Endometrial microvascular endothelial cells (primary cell): ENCODE measurements around the gene CMTM8. TPM values are rescaled to one million over a fixed set of nuclear protein-coding genes. Genes with fewer than 3 reads are reported as not detected.

Experiments
- in situ Hi-C: cut with HindIII; loops from 2 replicates; pipeline ENCODE4 v1.10.0; 2017; ENCODE audit warnings: low sequenced_read_pairs, low pct_unique_long_range_greater_than_20kb; ENCODE audit errors: inconsistent ontology term
- total RNA-seq: library from RNA; depleted of rRNA; stranded (reverse); fragments of >200 nt; gene quantifications from one replicate; pipeline ENCODE4 v1.2.3, GENCODE V29; 2015; ENCODE audit errors: inconsistent ontology term

Gene CMTM8
- total RNA-seq, 1 donor from 2014 or later, result 4.7 TPM

DNA sequence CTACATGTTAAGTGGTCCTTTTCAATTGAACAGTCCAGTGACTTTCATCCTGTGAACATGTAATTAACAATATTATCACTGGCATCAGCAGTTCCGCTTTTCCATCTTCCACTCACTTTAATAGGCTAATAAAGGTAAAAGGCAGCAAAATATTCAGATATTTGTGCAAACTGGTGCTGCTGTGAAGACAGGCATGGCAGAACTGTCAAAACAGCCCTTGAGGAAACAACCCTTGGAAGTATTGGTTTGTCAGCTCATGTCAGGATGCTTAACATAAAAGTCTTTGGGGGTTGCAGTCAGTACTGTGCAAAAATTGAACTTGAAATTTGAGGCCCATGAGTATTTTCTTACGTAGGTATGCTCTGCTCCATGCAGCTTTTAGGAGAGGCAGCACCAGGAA, 81.1 kb downstream of the CMTM8 start:
- in situ Hi-C loops, result no loop called here

DNA sequence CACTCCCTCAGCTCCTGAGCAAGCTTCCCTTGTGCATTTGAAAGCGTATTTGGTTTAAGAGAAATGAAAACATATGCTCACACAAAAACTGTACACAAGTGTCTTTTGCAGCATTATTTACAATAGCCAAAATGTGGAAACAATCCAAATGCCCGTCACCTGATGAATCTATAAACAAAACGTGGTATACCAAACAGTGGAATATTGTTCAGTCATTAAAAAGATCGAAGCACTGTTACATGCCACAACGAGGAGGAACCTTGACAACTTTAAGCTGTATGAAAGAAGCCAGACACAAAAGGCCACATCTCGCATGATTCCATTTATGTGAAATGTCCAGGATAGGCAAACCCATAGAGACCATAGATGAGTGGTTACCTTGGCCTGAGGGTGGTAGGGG, 81.6 kb downstream of the CMTM8 start:
- in situ Hi-C loops, result no loop called here

GRCh38 chr3:32321095-32321790, 82.8 kb downstream of the CMTM8 start:
- in situ Hi-C loops, result no loop called here

DNA sequence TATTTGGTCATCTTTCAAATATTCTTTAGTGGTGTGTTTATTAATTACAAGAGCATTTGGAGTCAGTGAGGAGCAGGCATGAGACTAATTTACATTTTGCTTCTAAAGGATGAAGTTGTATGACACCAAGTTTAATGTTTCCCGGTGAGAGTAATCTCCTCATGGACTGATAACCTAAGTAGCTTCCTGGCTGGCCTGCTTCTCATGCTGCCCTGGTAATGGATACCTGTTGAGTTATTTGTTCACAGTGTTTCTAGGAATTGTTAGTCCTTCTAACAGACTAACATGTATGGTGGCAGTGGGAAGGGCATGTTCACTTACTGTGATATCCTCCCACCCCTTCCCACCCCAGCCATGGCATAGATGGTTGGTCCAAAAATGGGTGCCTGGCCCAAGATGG, 83.8 kb downstream of the CMTM8 start:
- in situ Hi-C loops, result no loop called here

GRCh38 chr3:32323604-32324003, 85.1 kb downstream of the CMTM8 start:
- in situ Hi-C loops, result no loop called here

DNA sequence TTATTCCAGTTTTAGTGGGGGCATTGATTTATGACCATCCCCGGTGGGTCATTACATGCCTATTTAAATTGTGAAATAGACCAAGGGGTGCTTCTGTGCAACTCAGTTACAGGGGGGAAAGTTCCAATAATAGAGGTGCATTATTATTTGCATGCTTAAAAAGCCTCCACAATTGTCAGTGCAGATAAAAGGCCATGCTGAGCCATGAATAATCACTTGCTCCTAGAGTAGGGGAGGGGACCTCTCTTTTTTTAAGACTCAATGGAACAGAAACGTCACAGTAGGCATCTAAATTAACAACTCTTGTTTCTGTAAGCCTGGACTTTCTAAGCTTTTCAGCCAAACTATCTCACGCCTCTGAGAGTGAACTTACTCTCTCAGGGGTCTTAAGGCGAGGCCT, 86.7 kb downstream of the CMTM8 start:
- in situ Hi-C loops, result no loop called here

DNA sequence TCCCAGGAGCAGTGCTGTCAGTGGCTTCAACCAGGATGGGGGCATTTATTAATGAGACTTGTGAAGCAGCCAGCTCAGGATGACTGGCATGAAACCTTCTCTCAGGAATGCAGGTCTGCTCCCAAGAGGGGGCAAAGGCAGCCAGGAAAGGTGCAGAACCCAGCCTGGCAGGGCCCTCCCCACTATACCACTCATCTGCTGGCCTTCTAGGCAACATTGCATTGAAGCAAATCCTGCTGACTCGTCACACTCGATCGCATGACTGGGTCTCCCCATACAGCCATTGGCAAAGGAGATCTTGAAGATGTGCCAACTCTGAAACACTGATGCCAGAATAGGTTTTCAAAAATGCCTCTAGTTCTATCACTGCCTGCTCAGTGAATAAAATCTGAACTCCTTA, 87.4 kb downstream of the CMTM8 start:
- in situ Hi-C loops, result no loop called here

DNA sequence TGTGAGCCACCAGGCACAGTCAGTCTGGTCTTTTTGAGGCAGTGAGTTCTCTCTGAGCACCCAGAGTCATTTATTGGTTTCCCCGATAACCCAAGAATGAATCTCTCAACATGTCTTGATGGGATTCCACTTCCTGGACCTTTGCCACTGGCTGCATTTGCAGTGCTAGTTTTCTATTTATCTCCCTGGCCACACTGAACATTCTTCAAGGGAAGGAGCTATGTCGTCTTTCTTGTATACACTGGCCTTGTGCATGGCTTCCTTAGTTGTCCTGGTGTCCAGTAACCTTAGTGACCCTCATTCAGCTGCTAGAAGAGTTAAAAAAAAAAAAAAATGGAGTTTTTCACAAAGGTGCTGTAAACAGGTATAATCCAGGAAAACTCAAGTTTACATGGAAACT, 88.3 kb downstream of the CMTM8 start:
- in situ Hi-C loops, result no loop called here

GRCh38 chr3:32334675-32335074, 96.2 kb downstream of the CMTM8 start:
- in situ Hi-C loops, result no loop called here

- in situ Hi-C loops, result no loop called here
Measured at GRCh38 chr3:32335365-32336112, 97.1 kb downstream of the CMTM8 start.

DNA sequence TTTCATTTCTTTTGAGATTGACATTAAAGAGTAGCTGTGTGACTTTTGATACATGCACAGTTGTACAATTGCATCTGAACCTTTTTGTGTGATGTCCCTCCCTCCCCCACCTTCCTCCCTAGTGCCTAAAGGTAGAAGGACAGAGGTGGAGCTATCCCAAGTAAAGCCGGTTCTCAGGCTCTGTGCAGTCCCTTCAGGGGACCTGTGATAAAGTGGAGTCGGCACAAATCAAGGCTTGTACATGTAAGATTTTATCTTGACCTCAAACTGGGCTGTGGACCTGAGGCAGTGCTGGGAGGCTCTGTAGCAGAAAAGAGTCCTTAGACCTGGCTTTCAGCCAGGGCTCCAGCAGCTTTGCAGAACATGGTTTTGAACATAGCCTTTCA, 97.6 kb downstream of the CMTM8 start:
- in situ Hi-C loops, result no loop called here

DNA sequence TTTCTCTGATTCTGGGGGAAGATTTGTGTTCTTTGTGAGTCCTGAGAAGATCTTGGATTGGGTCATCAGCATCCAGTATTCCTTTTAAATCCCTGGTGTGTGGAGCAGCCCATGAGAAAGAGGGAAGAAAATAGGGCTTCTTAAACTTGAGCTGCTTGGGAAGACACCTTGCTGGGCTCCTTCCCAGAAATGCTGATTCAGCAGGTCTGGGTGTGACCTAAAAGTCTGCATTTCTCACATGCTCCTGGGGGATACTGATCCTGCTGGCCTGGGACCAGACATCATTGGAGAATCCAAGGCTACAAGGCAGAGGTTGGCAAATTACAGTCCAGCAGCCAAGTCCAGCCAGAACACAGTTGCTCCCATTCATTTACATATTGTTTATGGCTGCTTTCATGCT, 99.0 kb downstream of the CMTM8 start:
- in situ Hi-C loops, result no loop called here

DNA sequence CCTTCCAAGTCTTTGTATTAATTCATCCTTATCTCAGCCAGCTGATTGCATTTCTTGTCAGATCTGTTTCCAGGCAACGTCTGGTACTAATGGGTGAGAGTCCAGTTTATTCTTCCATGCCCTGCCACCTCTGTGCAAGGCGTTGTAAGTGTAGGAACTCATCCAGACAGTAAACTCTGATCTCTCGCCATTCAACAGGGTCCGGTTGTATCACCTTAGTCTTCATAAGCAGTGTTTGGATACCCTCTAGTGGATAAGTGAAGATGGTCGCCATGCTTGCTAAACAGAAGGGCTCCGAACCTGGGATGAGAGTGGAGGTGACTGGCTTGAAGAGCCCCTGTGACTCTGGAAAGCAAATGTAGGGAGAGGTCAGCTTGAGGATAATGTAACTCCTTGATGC, 101.6 kb downstream of the CMTM8 start:
- in situ Hi-C loops, result no loop called here

DNA sequence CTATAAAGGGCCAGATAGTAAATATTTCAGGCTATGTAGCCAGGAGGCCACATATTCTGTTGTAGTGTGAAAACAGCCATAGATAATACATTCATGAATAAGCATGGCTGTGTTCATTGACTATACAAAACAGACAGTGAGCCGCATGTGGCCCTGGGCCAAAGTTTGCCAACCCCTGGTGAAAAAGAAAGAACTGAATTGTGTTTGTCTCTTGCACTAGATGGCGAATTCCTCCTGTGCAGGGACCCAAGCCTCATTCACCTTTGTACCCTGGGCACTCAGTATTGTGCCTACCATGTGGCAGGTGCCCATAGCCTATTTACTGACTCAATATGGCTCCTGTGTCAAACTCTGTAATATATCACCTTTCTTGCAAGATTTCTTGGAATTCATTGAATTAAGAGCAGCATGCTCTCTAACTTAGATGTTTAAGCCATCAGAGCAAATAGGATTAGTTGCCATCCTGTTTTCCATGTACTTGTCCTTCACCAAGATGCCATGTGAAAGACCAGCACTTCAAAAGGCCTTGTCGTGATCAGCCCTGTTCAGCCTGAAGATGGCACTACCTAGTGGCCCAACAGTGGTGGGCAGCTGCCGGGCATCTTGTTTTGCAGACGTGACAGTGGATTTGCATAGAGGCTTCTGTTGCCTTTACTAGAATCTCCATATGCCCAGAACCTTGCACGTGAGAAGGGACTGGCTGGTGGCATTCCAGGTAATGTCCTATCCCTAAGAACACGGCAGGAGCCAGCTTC, 102.3 kb downstream of the CMTM8 start:
- in situ Hi-C loops, result no loop called here

GRCh38 chr3:32347343-32348125, 109.1 kb downstream of the CMTM8 start:
- in situ Hi-C loops, result no loop called here

DNA sequence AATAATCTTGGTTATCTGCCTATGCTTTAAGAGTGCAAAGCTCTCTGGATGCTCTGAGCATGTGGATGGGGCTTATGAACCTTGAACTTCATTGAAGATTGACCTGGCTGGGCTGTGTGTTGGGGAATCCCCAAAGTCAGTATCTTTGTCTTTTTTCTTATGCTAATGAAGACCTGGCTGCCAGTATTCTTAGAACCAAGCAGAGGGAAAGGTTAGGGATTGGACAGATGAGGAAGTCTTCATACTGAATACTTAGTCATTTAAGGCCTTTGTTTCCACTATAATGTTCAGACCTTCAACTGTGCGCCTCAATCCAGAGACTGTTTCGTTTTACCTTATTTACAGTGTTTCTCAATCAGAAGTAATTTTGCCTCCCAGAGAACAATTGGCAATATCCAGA, 110.7 kb downstream of the CMTM8 start:
- in situ Hi-C loops, result no loop called here

DNA sequence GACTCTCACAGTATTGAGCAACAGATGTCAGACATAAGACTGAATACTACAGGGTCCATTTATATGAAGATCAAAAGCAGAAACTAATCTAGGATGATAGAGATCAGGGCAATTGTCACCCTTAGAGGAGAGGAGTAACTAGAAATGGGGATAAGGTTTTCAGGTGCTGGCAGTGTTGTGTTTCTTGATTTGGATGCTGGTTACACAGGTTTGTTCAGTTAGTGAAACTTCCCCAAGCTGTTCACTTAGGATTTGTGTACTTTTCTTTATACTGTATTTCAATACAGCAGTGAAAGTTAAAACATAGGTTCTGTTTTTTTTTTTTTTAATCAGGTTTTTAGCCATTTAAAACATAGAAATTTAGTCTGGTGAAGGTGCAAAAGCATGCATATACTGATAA, 114.1 kb downstream of the CMTM8 start:
- in situ Hi-C loops, result no loop called here

DNA sequence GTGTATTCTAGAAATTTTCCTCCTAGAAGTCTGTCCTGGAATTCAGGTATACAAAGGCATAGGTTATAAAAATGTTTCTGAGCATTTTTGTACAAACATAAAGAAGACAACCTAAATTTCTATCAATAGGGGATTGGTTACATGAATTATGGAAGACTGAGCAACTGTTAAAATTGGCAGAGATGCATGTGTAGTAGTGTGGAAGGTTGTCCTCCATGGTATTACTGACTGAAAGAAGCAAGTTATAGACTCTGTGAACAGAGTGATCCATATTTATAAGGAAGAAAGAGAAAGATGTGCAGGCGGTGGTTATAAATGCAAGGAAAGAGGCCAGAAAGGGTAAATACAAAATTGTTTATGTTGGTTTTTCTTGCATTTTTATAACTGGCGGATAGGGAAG, 114.9 kb downstream of the CMTM8 start:
- in situ Hi-C loops, result no loop called here

GRCh38 chr3:32354362-32354778, 115.9 kb downstream of the CMTM8 start:
- in situ Hi-C loops, result no loop called here
